Prostate gland (tissue), 2 donors: ENCODE results near the gene PRKG1.

ENCODE experiments used
- CTCF ChIP-seq, 4 experiments: fragments of 200-600 bp in 2 of 4; fragments of 450-650 bp in 2 of 4; sonication (generic) in 2 of 4; IDR thresholded peaks; 1 replicate in 3 of 4; 2 replicates in 1 of 4; pipeline ENCODE4 v1.5.1; 2016 to 2019; ENCODE audit warnings: antibody characterized with exemption in 4 of 4, mild to moderate bottlenecking in 2 of 4, moderate library complexity in 2 of 4
- POLR2A ChIP-seq: fragments of 450-650 bp; IDR thresholded peaks from one replicate; pipeline ENCODE4 v1.6.1; 2016; ENCODE audit warnings: antibody characterized with exemption, mild to moderate bottlenecking

- no peak for TF ChIP-seq POLR2A
- no peak for TF ChIP-seq CTCF (IDR thresholded peaks at IDR 0.05)
Measured at GRCh38 chr10:51950996-51951555, 876.8 kb downstream of the PRKG1 start.
